Hippocampal formation (tissue), 2 donors: Measurements from ENCODE around the gene S100B.
"Not testable (repeated sequence)": the region's sequence is repeated elsewhere in the genome, so short reads cannot be mapped to it uniquely, and the experiment has no call there.

ENCODE experiments used
- DNase-seq, 2 donors: peaks; one replicate each; lab custom pipeline; 2025; lab: John Stamatoyannopoulos, UW

Gene S100B

GRCh38 chr21:46600978-46601377, 3.9 kb downstream of the S100B start:
- no peak for DNase-seq

GRCh38 chr21:46600305-46600704, 4.6 kb downstream of the S100B start:
- no peak for DNase-seq

- DNase-seq = no peak
Observed at GRCh38 chr21:46598581-46599572, 6.0 kb downstream of the S100B start.

- no peak for DNase-seq
Observed at GRCh38 chr21:46597896-46598343, 7.0 kb downstream of the S100B start.

DNA sequence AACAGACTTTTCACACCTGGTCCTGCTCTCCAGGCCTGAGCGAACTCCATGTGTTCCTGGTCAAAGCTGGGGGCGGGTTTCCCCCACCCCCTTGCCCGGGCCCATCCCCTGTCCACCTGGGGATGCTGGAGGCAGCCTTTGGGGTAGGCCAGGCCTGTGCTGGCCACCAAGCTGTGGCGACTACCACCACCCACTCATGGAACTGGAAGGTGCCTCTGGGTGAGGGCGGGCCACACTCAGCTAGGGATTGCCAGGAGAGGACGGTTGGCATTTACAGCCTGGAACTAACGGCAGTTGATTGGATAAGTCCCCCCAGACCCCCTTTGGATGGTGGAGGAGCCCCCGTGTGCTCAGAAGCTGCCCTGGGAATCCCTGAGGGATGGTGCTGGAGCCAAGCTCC, 7.9 kb downstream of the S100B start:
- no peak for DNase-seq

GRCh38 chr21:46596201-46596600, 8.7 kb downstream of the S100B start:
- no peak for DNase-seq

- DNase-seq = no peak
Observed at GRCh38 chr21:46594276-46594675, 10.6 kb downstream of the S100B start.

GRCh38 chr21:46585191-46585953, 19.5 kb downstream of the S100B start:
- no peak for DNase-seq

DNA sequence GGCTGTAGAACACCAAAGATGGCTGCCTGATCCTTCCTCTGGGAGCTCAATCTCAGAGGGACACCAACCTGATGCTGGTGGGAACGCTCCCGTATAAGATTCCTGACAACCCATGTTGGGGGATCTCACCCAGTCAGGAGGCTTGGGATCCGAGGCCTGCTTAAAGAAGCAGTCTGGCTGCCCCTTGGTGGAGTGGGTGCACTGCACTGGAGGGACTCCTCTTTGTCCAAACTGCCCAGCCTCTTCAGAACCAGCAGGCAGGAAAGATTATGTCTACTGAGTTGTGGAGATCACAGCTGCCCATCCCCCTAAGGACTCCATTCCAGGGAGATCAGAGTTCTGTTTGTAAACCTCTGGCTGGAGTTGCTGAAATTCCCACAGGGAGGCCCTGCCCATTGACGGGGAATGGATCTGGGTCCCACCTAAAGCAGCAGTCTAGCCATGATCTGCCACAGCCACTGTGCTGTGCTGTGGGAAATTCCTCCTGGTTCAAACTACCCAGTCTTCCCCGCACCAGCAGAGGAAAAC, 23.0 kb downstream of the S100B start:
- no peak for DNase-seq

GRCh38 chr21:46579394-46579793, 25.5 kb downstream of the S100B start:
- DNase-seq = not testable (repeated sequence)

GRCh38 chr21:46577786-46578185, 27.1 kb downstream of the S100B start:
- DNase-seq = not testable (repeated sequence)

- DNase-seq = no peak
Observed at GRCh38 chr21:46572850-46573249, 32.0 kb downstream of the S100B start.

- DNase-seq = no peak
Observed at GRCh38 chr21:46570631-46571030, 34.3 kb downstream of the S100B start.

DNA sequence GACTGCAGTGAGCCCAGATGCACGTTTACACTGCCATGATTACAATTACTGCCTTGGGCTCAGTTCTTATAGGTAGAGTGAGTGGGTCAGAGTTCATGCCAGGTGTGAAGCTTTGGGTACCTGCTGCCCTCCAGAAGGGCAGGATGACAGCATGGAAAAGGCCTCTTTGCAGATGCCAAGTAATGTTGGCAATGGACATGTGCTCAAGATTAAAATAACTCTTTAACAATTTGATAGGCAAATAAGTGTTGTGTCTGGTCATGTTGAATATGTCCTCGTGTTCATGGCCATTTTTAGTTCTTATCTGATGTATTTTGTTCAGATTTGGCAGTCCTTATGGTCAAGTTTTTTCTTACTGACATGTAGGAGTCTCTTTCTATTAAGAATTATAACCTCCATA, 34.8 kb downstream of the S100B start:
- no peak for DNase-seq

DNA sequence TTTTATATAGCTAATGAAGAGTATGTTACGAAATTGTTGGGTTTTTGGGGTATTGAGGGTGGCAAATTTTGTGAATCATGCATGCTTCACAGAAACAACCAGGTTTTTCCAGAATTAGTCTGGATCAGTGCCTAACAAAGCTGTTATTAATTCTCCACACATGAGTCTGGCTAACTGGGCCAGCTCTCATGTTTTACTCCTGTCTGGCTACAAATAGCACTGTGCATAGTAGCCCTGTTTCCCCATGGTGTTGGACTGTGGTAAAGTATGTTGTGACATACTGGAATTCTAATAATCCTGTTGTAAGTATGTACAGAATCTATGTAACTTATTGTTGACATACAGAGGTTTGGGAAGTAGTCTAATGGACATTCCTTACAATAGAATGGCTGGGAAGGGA, 35.8 kb downstream of the S100B start:
- no peak for DNase-seq

- no peak for DNase-seq
Observed at GRCh38 chr21:46568562-46568961, 36.3 kb downstream of the S100B start.

- no peak for DNase-seq
Observed at GRCh38 chr21:46567348-46567747, 37.5 kb downstream of the S100B start.

DNA sequence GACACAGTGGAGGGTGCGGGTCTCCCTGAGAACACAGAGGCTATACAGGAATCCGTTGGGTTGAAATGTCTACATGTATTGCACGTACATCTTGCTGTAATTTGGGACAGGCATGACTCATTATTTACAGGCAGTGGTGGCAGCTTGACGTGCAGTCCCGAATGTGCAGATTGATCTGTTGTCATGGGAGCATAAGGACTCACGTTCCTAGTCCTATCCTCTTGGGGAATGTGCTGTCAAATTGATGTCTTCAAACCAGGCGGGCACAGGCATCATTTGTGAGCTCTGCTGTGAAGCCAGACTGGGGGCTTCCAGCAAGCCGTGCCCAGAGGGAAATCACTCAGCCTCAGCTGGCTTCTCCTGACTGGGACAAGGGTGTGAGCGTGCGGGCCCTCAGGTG, 40.5 kb downstream of the S100B start:
- no peak for DNase-seq

DNA sequence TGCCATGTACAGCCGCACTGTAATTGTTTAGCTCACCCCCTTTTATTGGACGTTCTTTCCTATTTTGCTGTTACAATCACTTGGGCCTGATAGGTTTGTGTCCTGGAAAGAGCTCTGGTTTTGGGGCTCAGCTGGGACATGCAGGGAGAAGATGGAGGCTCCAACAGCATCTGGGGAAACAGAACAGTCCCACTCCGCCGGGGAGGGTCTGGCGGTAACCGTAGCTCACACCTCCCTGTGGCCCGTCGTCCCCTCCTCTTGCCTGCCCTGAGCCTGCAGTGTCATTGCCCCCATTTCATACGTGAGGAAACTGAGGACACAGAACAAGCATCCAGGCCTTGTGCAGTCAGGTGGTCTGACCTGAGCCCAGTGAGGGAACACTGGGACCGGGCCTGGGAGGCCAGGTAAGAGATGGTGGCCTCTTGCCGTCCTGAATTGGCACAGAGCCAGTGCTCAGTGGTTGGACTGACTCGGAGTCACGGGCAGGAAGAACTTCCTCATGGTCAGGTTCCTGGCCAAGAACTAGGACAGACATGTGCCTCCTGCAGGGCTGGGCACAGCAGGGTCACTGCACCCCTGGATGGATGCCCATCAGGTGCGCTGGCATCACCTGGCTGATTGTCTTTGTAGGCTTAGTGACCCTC, 41.8 kb downstream of the S100B start:
- DNase-seq = no peak

GRCh38 chr21:46562472-46562871, 42.4 kb downstream of the S100B start:
- no peak for DNase-seq

GRCh38 chr21:46561445-46562090, 43.3 kb downstream of the S100B start:
- DNase-seq = no peak
